HepG2 (cell line): Measurements from ENCODE around the gene KCND3. TPM values are rescaled to one million over a fixed set of nuclear protein-coding genes. Genes with fewer than 3 reads are reported as not detected.

ENCODE experiments used
- ATAC-seq: fragments of 200-7000 bp; cut with Tn5 transposase; 3 replicates; pipeline ENCODE4 v1.9.1; 2020; ENCODE audit warnings: mild to moderate bottlenecking, moderate library complexity
- BruUV-seq: library from RNA; stranded (reverse); fragments of 400-500 nt; replicated peaks from 2 replicates; lab custom pipeline; 2021; lab: Mats Ljungman, UMichigan
- CTCF ChIA-PET: fragments of 300-600 bp; formaldehyde crosslinking; extraction: SDS; loops from one replicate; lab custom pipeline; 2021; ENCODE audit warnings: low total read pairs, inconsistent platforms, low intra/inter-chr PET ratio; lab: Yijun Ruan, JAX
- POLR2A ChIA-PET: fragments of 350-600 bp; sonication (Branson Sonifier 250); formaldehyde crosslinking; loops from one replicate; lab custom pipeline; 2020; ENCODE audit warnings: antibody characterized with exemption, inconsistent platforms; lab: Yijun Ruan, JAX
- DNase-seq: peaks from one replicate; pipeline ENCODE4 v3.0.0-alpha.2; 2015; ENCODE audit warnings: low spot score
- FAIRE-seq: peaks from 3 replicates; lab custom pipeline; 2011; peaks lifted over from hg19 to GRCh38; lab: Jason Lieb, UNC
- H2AFZ ChIP-seq: one replicate; pipeline ENCODE4 v1.6.1; 2011; ENCODE audit warnings: low read length, inconsistent platforms
- H3K27ac ChIP-seq: fragments of 300-600 bp; 3 replicates; pipeline ENCODE4 v1.8.0; 2011; ENCODE audit warnings: mixed run types, mild to moderate bottlenecking, mixed read lengths, low read length, inconsistent platforms; ENCODE audit not compliant: insufficient read depth; ENCODE audit errors: extremely low read length
- H3K27me3 ChIP-seq, 2 experiments: fragments of 200-600 bp in 1 of 2; 2 replicates in 1 of 2; 3 replicates in 1 of 2; pipeline versions ENCODE4 v1.6.0 to v1.8.0; 2011; ENCODE audit warnings: low read length in 2 of 2, mild to moderate bottlenecking in 2 of 2, moderate library complexity in 2 of 2, inconsistent platforms in 1 of 2; ENCODE audit not compliant: insufficient read depth in 2 of 2, control insufficient read depth in 1 of 2
- H3K36me3 ChIP-seq, 2 experiments: fragments of 200-600 bp in 1 of 2; replicated peaks in 1 of 2; 2 replicates in 1 of 2; 3 replicates in 1 of 2; pipeline versions ENCODE4 v1.5.1 to v1.8.0; 2011; ENCODE audit warnings: low read length in 2 of 2, inconsistent platforms in 1 of 2; ENCODE audit not compliant: insufficient read depth in 2 of 2, control insufficient read depth in 1 of 2
- H3K4me1 ChIP-seq: 2 replicates; pipeline ENCODE4 v1.5.1; 2012; ENCODE audit warnings: low read length, inconsistent platforms; ENCODE audit not compliant: insufficient read depth
- H3K4me2 ChIP-seq: 2 replicates; pipeline ENCODE4 v1.6.0; 2011; ENCODE audit warnings: low read depth, low read length, inconsistent platforms
- H3K4me3 ChIP-seq, 3 experiments: fragments of 200-600 bp in 1 of 3; sonication (generic), shearing (Covaris generic) in 1 of 3; replicated peaks in 1 of 3; 2 replicates each; pipeline ENCODE4 v1.5.1; 2011 to 2016; ENCODE audit warnings: low read length in 3 of 3, inconsistent platforms in 2 of 3, low read depth in 2 of 3, mild to moderate bottlenecking in 2 of 3, control low read depth in 1 of 3, mixed read lengths in 1 of 3; ENCODE audit not compliant: insufficient read depth in 1 of 3
- H3K79me2 ChIP-seq: one replicate; pipeline ENCODE4 v1.6.1; 2011; ENCODE audit warnings: low read length, inconsistent platforms; ENCODE audit not compliant: insufficient read depth
- H3K9ac ChIP-seq: 2 replicates; pipeline ENCODE4 v1.6.0; 2011; ENCODE audit warnings: mild to moderate bottlenecking, low read depth, low read length, inconsistent platforms; ENCODE audit not compliant: insufficient read depth
- H3K9me3 ChIP-seq: 2 replicates; pipeline ENCODE4 v1.5.1; 2012; ENCODE audit warnings: mild to moderate bottlenecking, low read length
- H4K20me1 ChIP-seq: 2 replicates; pipeline ENCODE4 v1.6.0; 2011; ENCODE audit warnings: inconsistent platforms, mild to moderate bottlenecking, low read length, moderate library complexity; ENCODE audit not compliant: insufficient read depth
- ATF7 ChIP-seq, 2 experiments: fragments of 450-650 bp in 1 of 2; sonication (generic) in 1 of 2; formaldehyde crosslinking in 1 of 2; IDR thresholded peaks; 2 replicates each; pipeline versions ENCODE4 v1.4.0 to v1.6.1; 2016 to 2020; ENCODE audit warnings: antibody characterized with exemption in 1 of 2, mild to moderate bottlenecking in 1 of 2, missing genetic modification reagents in 1 of 2
- HMGXB4 ChIP-seq, 2 experiments: sonication (generic) in 1 of 2; formaldehyde crosslinking in 1 of 2; IDR thresholded peaks; 2 replicates each; pipeline versions ENCODE4 v1.4.0 to v1.6.1; 2018 to 2020; ENCODE audit warnings: missing genetic modification reagents in 2 of 2, borderline replicate concordance in 1 of 2, low read depth in 1 of 2, mild to moderate bottlenecking in 1 of 2, missing biosample characterization in 1 of 2
- HNF4G ChIP-seq, 2 experiments: sonication (generic) in 1 of 2; formaldehyde crosslinking in 1 of 2; IDR thresholded peaks; 2 replicates each; pipeline versions ENCODE4 v1.4.0 to v1.6.1; 2011 to 2020; ENCODE audit warnings: borderline replicate concordance in 2 of 2, low read depth in 2 of 2, mild to moderate bottlenecking in 2 of 2, low read length in 1 of 2, missing genetic modification reagents in 1 of 2, moderate library complexity in 1 of 2
- KDM4B ChIP-seq: sonication (generic); formaldehyde crosslinking; IDR thresholded peaks from 2 replicates; pipeline ENCODE4 v1.4.0; 2020; ENCODE audit warnings: missing genetic modification reagents
- KLF16 ChIP-seq, 2 experiments: sonication (generic) in 1 of 2; formaldehyde crosslinking in 1 of 2; IDR thresholded peaks; 2 replicates each; pipeline versions ENCODE4 v1.6.1 to v1.8.0; 2016 to 2023; ENCODE audit warnings: missing genetic modification reagents in 2 of 2, missing compliant biosample characterization in 1 of 2
- MTERF4 ChIP-seq: sonication (generic); formaldehyde crosslinking; IDR thresholded peaks from 2 replicates; pipeline ENCODE4 v1.8.0; 2023; ENCODE audit warnings: mild to moderate bottlenecking, missing genetic modification reagents
- NCOA2 ChIP-seq: sonication (generic); formaldehyde crosslinking; IDR thresholded peaks from 2 replicates; pipeline ENCODE4 v1.8.0; 2022; ENCODE audit warnings: inconsistent platforms
- PATZ1 ChIP-seq: sonication (generic); formaldehyde crosslinking; IDR thresholded peaks from 2 replicates; pipeline ENCODE4 v1.4.0; 2020; ENCODE audit warnings: missing genetic modification reagents
- RFX5 ChIP-seq: IDR thresholded peaks from 2 replicates; pipeline ENCODE4 v1.6.1; 2011; ENCODE audit warnings: low read depth, low read length, improper control_type of control experiment
- SPEN ChIP-seq: sonication (generic); formaldehyde crosslinking; IDR thresholded peaks from 2 replicates; pipeline ENCODE4 v1.5.1; 2020; ENCODE audit warnings: low read depth, mild to moderate bottlenecking, missing genetic modification reagents
- ZNF331 ChIP-seq: sonication (generic); formaldehyde crosslinking; IDR thresholded peaks from 2 replicates; pipeline ENCODE4 v1.4.0; 2020; ENCODE audit warnings: missing genetic modification reagents
- ZNF75D ChIP-seq: sonication (generic); formaldehyde crosslinking; IDR thresholded peaks from 2 replicates; pipeline ENCODE4 v1.8.1; 2023; ENCODE audit warnings: missing genetic modification reagents, mild to moderate bottlenecking, borderline replicate concordance
- ZNF800 ChIP-seq: sonication (generic); formaldehyde crosslinking; IDR thresholded peaks from 2 replicates; pipeline ENCODE4 v1.4.0; 2020; ENCODE audit warnings: missing genetic modification reagents
- WGBS: methylation state at CpG from one replicate; pipeline ENCODE4 v1.1.6; 2017; ENCODE audit warnings: low lambda C conversion rate; 5-methylcytosine and 5-hydroxymethylcytosine counted together
- in situ Hi-C: cut with HindIII; loops from 2 replicates; pipeline ENCODE4 v1.10.0; 2017; ENCODE audit warnings: low pct_unique_long_range_greater_than_20kb; ENCODE audit not compliant: extremely low pct_ligation_motif_present
- intact Hi-C: fragments of 100-400 bp; cut with micrococcal nuclease; formaldehyde crosslinking; loops from one replicate; pipeline ENCODE4 v1.10.0; 2022; ENCODE audit not compliant: unreplicated experiment
- polyA plus RNA-seq, 8 experiments: library from polyadenylated mRNA; depleted of rRNA in 3 of 8; stranded (reverse) in 7 of 8; unstranded in 1 of 8; fragments of >200 nt; fragmentation: Illumina TruSeq in 4 of 8; extraction: Trizol in 4 of 8; gene quantifications; 2 replicates each; pipeline versions ENCODE4 v1.2.1 to v1.2.3, GENCODE V29; 2011 to 2016; ENCODE audit warnings: low read depth in 4 of 8, missing spikeins in 1 of 8, mixed read lengths in 1 of 8; ENCODE audit not compliant: insufficient read depth in 1 of 8
- total RNA-seq, 5 experiments: library from RNA; depleted of rRNA; stranded (reverse); fragments of >200 nt; fragmentation: Illumina TruSeq; extraction: Trizol; gene quantifications; 2 replicates each; pipeline ENCODE4 v1.2.3, GENCODE V29; 2016; ENCODE audit warnings: low read depth in 1 of 5

The KCND3 gene
- total and polyA plus RNA-seq, 2 of the 13 experiments (the other 11 are each of a cell fraction or from before 2014, with no cell fraction given), result 0.04 TPM; not detected in 1

GRCh38 chr1:111894497-111894896 is 95.0 kb downstream of the KCND3 start:
- BruUV-seq, result no TSS peak
- TF ChIP-seq MTERF4 (CRISPR knock-in tag) (no peak), ZNF75D (CRISPR knock-in tag) (no peak), ATF7 (IDR thresholded peaks at IDR 0.05) (no peak), ATF7 (CRISPR knock-in tag; IDR thresholded peaks at IDR 0.05) (no peak), PATZ1 (CRISPR knock-in tag) (no peak), HMGXB4 (CRISPR knock-in tag; IDR thresholded peaks at IDR 0.05; ENCODE audit: borderline replicate concordance in 1 of 2, low read depth in 1 of 2) (no peak), NCOA2 (CRISPR knock-in tag) (no peak), RFX5 (no peak), ZNF331 (CRISPR knock-in tag) (no peak), SPEN (CRISPR knock-in tag) (no peak), HNF4G (IDR thresholded peaks at IDR 0.05; ENCODE audit: borderline replicate concordance, low read depth, low read length) (no peak), HNF4G (CRISPR knock-in tag; IDR thresholded peaks at IDR 0.05; ENCODE audit: borderline replicate concordance, low read depth) (no peak), KLF16 (CRISPR knock-in tag; IDR thresholded peaks at IDR 0.05) (no peak), ZNF800 (CRISPR knock-in tag) (no peak), KDM4B (no peak)
- TF ChIP-seq, all 625 proteins: peak for 0
- Histone ChIP-seq H3K36me3 (no peaks in the 10 kb centered on the region), H3K27ac (no peak overlapping the region), H3K9me3 (no peaks in the 10 kb centered on the region), H2AFZ (no peak overlapping the region), H3K4me2 (no peak overlapping the region), H3K9ac (no peak overlapping the region), H3K4me3 (no peak overlapping the region), H4K20me1 (peaks cover 2% of the 10 kb centered on the region; the same call in 1 of the 2 replicates), H3K4me1 (no peaks in the 10 kb centered on the region), H3K27me3 (0 out of 5 replicates have a peak, but pooled peaks cover 1 to 2% of the 10 kb centered on the region in 2 experiments), H3K79me2 (no peaks in the 10 kb centered on the region)
- DNase-seq, result no peak
- no peak for ATAC-seq
- in situ Hi-C loops (no loop called here), intact Hi-C loops (no loop called here)
- ChIA-PET POLR2A (no interaction called here), CTCF (no interaction called here)
- no peak for FAIRE-seq
- WGBS, result 47% methylated on average over 6 of the region's 6 CpGs
